Gastrocnemius medialis (tissue), 4 donors: ENCODE measurements around the gene TCF12. TPM values are rescaled to one million over a fixed set of nuclear protein-coding genes. Genes with fewer than 3 reads are reported as not detected.

ENCODE experiments used
- ATAC-seq, 2 donors: fragments of 150-250 bp; one replicate each; pipeline ENCODE4 v1.9.1; 2016
- DNase-seq, 2 donors: peaks; one replicate each; pipeline ENCODE4 v3.0.0-alpha.2; 2019
- H3K27ac ChIP-seq, 4 donors: fragments of 200-600 bp; sonication (generic); 1 replicate in 1 of 4; 2 replicates in 3 of 4; pipeline ENCODE4 v1.5.1; 2016 to 2018; ENCODE audit warnings: mild to moderate bottlenecking in 2 of 4, moderate library complexity in 1 of 4
- H3K27me3 ChIP-seq, 3 donors: fragments of 200-600 bp; sonication (generic) in 2 of 3; 1 replicate in 1 of 3; 2 replicates in 2 of 3; pipeline versions ENCODE4 v1.5.1 to v1.6.0; 2016 to 2019; ENCODE audit warnings: mild to moderate bottlenecking in 1 of 3, moderate library complexity in 1 of 3
- H3K36me3 ChIP-seq, 2 donors: fragments of 200-600 bp; sonication (generic) in 1 of 2; one replicate each; pipeline ENCODE4 v1.5.1; 2017 to 2018
- H3K4me1 ChIP-seq, 2 donors: fragments of 200-600 bp; sonication (generic) in 1 of 2; one replicate each; pipeline ENCODE4 v1.5.1; 2016 to 2017; ENCODE audit warnings: mild to moderate bottlenecking in 2 of 2
- H3K4me3 ChIP-seq, 4 donors: fragments of 200-600 bp; sonication (generic) in 3 of 4; 1 replicate in 1 of 4; 2 replicates in 3 of 4; pipeline ENCODE4 v1.5.1; 2016 to 2019; ENCODE audit warnings: mild to moderate bottlenecking in 2 of 4
- H3K9me3 ChIP-seq, 3 donors: fragments of 200-600 bp; sonication (generic) in 2 of 3; 1 replicate in 1 of 3; 2 replicates in 2 of 3; pipeline ENCODE4 v1.5.1; 2016 to 2019
- CTCF ChIP-seq, 5 experiments: fragments of 450-650 bp in 3 of 5; fragments of 200-600 bp in 2 of 5; sonication (generic) in 2 of 5; IDR thresholded peaks in 4 of 5; conservative IDR thresholded peaks in 1 of 5; 1 replicate in 4 of 5; 2 replicates in 1 of 5; pipeline ENCODE4 v1.5.1; 2016 to 2019; ENCODE audit warnings: antibody characterized with exemption in 5 of 5, mild to moderate bottlenecking in 3 of 5, moderate library complexity in 3 of 5
- POLR2A ChIP-seq, 2 donors: fragments of 450-650 bp; IDR thresholded peaks; one replicate each; pipeline ENCODE4 v1.6.1; 2017; ENCODE audit warnings: antibody characterized with exemption in 2 of 2, mild to moderate bottlenecking in 2 of 2, moderate library complexity in 2 of 2
- in situ Hi-C, 4 donors: fragments of 200-750 bp; cut with MboI; loops; one replicate each; pipeline versions ENCODE4 v1.15.0 to v1.8.0; 2017; ENCODE audit warnings: low sequenced_read_pairs in 4 of 4
- intact Hi-C: fragments of 100-400 bp; cut with DNase I; formaldehyde crosslinking; loops from one replicate; pipeline ENCODE4 v1.15.1; 2023; ENCODE audit warnings: low total_unique reads
- total RNA-seq, 4 donors: library from RNA; depleted of rRNA; stranded (reverse); fragments of >200 nt; gene quantifications; one replicate each; pipeline versions ENCODE4 v1.1.0 to v1.2.3, GENCODE V29; 2016

Gene TCF12
- total RNA-seq, 4 donors from 2014 or later = 34.9 to 63.0 (median 51.4) TPM

GRCh38 chr15:57156210-57156884 lies 237.9 kb downstream of the TCF12 start:
- Histone ChIP-seq H3K27me3 (no peaks in the 10 kb centered on the region), H3K9me3 (peaks cover 0 to 6% (median 0%) of the 10 kb centered on the region in 3 donors), H3K27ac (peak overlapping the region in 3 of 4 donors; percentile 4 to 59 (median 8)), H3K4me3 (no peak overlapping the region), H3K4me1 (peaks cover 51 to 52% of the 10 kb centered on the region in 2 donors), H3K36me3 (no peaks in the 10 kb centered on the region)
- ATAC-seq (peak; percentile 58 to 71), DNase-seq (no peak)
- in situ Hi-C loops (no loop called here), intact Hi-C loops (no loop called here)
- no peak for TF ChIP-seq CTCF (IDR thresholded peaks at IDR 0.05 in 4 of 5, conservative IDR thresholded peaks at IDR 0.05 in 1 of 5)
- no peak for TF ChIP-seq POLR2A (IDR thresholded peaks at IDR 0.05)

DNA sequence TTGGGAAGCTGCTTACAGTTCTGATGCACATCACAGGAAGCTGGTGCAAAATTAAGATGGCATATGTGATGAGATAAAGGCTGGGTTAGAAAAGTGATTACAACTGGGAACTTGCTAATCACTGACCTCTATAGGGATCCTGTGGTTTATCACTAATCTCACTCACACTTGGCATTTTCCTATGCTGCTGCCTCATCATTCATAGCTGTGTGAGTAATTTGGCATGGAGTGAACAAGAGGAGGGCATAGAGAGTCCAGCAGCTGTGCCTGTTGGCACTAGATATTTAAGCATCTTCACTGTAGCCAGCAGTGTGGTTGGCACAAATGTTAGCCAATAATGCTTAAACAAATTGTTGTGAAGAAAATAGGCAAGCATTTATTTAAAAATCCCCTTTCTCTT lies 240.1 kb downstream of the TCF12 start:
- peak; percentile 13 to 31 for DNase-seq
- ATAC-seq = peak; percentile 81 to 84
- TF ChIP-seq POLR2A (IDR thresholded peaks at IDR 0.05) (no peak), CTCF (IDR thresholded peaks at IDR 0.05 in 4 of 5, conservative IDR thresholded peaks at IDR 0.05 in 1 of 5) (no peak)
- Histone ChIP-seq H3K27me3 (no peaks in the 10 kb centered on the region), H3K4me3 (no peak overlapping the region), H3K27ac (no peak overlapping the region), H3K36me3 (no peaks in the 10 kb centered on the region), H3K4me1 (peaks cover 43 to 51% of the 10 kb centered on the region in 2 donors), H3K9me3 (no peaks in the 10 kb centered on the region)
- in situ Hi-C loops = no loop called here
- intact Hi-C loops = no loop called here

- Histone ChIP-seq H3K4me1 (peaks cover 43 to 47% of the 10 kb centered on the region in 2 donors), H3K27me3 (no peaks in the 10 kb centered on the region), H3K4me3 (no peak overlapping the region), H3K9me3 (no peaks in the 10 kb centered on the region), H3K36me3 (no peaks in the 10 kb centered on the region), H3K27ac (no peak overlapping the region)
- TF ChIP-seq POLR2A (IDR thresholded peaks at IDR 0.05) = no peak
- no peak for TF ChIP-seq CTCF (IDR thresholded peaks at IDR 0.05 in 4 of 5, conservative IDR thresholded peaks at IDR 0.05 in 1 of 5)
- no peak for ATAC-seq
- DNase-seq = no peak
- intact Hi-C loops (no loop called here), in situ Hi-C loops (no loop called here)
These were observed 240.7 kb downstream of the TCF12 start for GRCh38 chr15:57158997-57159668.

- Histone ChIP-seq H3K27ac (no peak overlapping the region), H3K9me3 (no peaks in the 10 kb centered on the region), H3K4me3 (no peak overlapping the region), H3K27me3 (no peaks in the 10 kb centered on the region), H3K36me3 (no peaks in the 10 kb centered on the region), H3K4me1 (peaks cover 39 to 43% of the 10 kb centered on the region in 2 donors)
- ATAC-seq (no peak), DNase-seq (no peak)
- no peak for TF ChIP-seq POLR2A (IDR thresholded peaks at IDR 0.05)
- TF ChIP-seq CTCF (IDR thresholded peaks at IDR 0.05 in 4 of 5, conservative IDR thresholded peaks at IDR 0.05 in 1 of 5) = no peak
- in situ Hi-C loops = no loop called here
- intact Hi-C loops = no loop called here
These were observed 241.3 kb downstream of the TCF12 start for GRCh38 chr15:57159767-57160166.
